Activated CD4-positive, alpha-beta T cell treated with anti-CD3 and anti-CD28 coated beads, Interleukin-2, amount 50 U/mL, for 4 hours (primary cell): ENCODE measurements around the gene TMEM121B.
"Not testable (repeated sequence)": the region's sequence is repeated elsewhere in the genome, so short reads cannot be mapped to it uniquely, and the experiment has no call there.

Experiments used
- DNase-seq, 2 experiments: peaks; one replicate each; pipeline ENCODE4 v3.0.0-alpha.2; 2020

The TMEM121B gene

GRCh38 chr22:17121233-17122195 is at the start of gene TMEM121B:
TSS of gene TMEM121B (minus strand) at chr22:17121360. CDS start at chr22:17121127, 233 bp downstream.
- DNase-seq: no peak

- no peak for DNase-seq
These were observed 46.3 kb upstream of the TMEM121B start for GRCh38 chr22:17167486-17167885.

- DNase-seq: no peak
These were observed 43.3 kb upstream of the TMEM121B start for GRCh38 chr22:17164392-17165024.

GRCh38 chr22:17162731-17163130 is 41.6 kb upstream of the TMEM121B start:
- no peak for DNase-seq

- DNase-seq: no peak
These were observed 40.8 kb upstream of the TMEM121B start for GRCh38 chr22:17161991-17162390.

GRCh38 chr22:17159504-17159951 is 38.4 kb upstream of the TMEM121B start:
- DNase-seq: peak; percentile 45 to 53

- DNase-seq: peak; percentile 89 to 90
These were observed 37.7 kb upstream of the TMEM121B start, which contains the start of gene HDHD5 for GRCh38 chr22:17158568-17159503. TSS of gene HDHD5 (minus strand) at chr22:17159277. CDS start at chr22:17159251, 26 bp downstream.

GRCh38 chr22:17158176-17158567 is 37.0 kb upstream of the TMEM121B start:
- DNase-seq: no peak

- no peak for DNase-seq
These were observed 36.6 kb upstream of the TMEM121B start for GRCh38 chr22:17157714-17158113.

GRCh38 chr22:17155941-17156340 is 34.8 kb upstream of the TMEM121B start:
- no peak for DNase-seq

GRCh38 chr22:17152971-17153370 is 31.8 kb upstream of the TMEM121B start:
- no peak for DNase-seq

GRCh38 chr22:17152340-17152739 is 31.2 kb upstream of the TMEM121B start:
- no peak for DNase-seq

GRCh38 chr22:17149076-17149815 is 28.1 kb upstream of the TMEM121B start:
- no peak for DNase-seq

- DNase-seq: not testable (repeated sequence)
These were observed 26.3 kb upstream of the TMEM121B start for GRCh38 chr22:17147458-17147857.

GRCh38 chr22:17145021-17145680 is 24.0 kb upstream of the TMEM121B start:
- no peak for DNase-seq

GRCh38 chr22:17143826-17144225 is 22.7 kb upstream of the TMEM121B start:
- no peak for DNase-seq

- no peak for DNase-seq
These were observed 21.9 kb upstream of the TMEM121B start for GRCh38 chr22:17143101-17143500.

GRCh38 chr22:17140826-17141766 is 19.9 kb upstream of the TMEM121B start:
- DNase-seq: no peak

- DNase-seq: no peak
These were observed 18.9 kb upstream of the TMEM121B start for GRCh38 chr22:17140022-17140421.

GRCh38 chr22:17138513-17138912 is 17.4 kb upstream of the TMEM121B start:
- no peak for DNase-seq
